GM21390 (cell line): ENCODE measurements around the gene ZNF638.

Experiments
- ATAC-seq: cut with Tn5 transposase; IDR thresholded peaks from one replicate; pipeline ENCODE4 v1.9.1; 2021; ENCODE audit not compliant: unreplicated experiment

ZNF638 gene

DNA sequence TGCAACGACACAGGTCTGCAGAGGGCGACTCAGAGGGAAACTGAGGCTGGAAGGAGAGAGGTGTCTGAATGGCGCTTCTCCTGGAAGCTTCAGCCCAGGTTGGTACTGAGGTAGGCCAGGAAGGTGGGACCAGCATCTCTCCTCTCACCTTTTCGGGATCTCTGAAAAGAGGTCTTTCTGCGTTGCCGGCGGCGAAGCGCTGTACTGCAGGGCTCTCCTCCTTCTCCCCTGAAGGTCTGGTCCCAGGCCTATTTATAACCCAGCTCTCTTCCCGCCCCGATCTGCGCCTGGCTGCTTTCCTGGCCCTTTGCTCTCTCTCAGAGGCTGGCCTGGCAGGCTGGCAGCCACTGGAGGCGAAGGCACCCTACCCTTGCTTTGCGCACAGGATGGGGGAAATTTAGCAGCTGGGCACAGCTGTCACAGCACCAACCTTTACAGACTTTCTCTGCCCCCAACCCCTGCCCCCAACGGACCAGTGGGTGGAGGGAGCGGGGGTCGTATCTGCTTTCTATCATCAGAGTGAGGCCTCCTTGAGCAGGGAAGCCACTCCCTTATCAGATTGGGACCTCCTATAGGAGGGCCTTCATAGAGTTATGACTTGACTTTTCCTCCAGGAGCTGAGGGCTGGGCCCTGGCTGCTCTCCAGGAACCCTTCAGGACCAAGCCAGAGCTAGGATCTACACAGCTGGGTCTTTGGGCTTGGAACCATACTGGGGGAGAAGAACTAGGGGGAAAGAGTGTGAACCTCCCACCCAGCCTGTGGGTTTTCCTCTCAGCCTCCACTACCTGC, 122.8 kb downstream of the ZNF638 start:
- no peak for ATAC-seq

DNA sequence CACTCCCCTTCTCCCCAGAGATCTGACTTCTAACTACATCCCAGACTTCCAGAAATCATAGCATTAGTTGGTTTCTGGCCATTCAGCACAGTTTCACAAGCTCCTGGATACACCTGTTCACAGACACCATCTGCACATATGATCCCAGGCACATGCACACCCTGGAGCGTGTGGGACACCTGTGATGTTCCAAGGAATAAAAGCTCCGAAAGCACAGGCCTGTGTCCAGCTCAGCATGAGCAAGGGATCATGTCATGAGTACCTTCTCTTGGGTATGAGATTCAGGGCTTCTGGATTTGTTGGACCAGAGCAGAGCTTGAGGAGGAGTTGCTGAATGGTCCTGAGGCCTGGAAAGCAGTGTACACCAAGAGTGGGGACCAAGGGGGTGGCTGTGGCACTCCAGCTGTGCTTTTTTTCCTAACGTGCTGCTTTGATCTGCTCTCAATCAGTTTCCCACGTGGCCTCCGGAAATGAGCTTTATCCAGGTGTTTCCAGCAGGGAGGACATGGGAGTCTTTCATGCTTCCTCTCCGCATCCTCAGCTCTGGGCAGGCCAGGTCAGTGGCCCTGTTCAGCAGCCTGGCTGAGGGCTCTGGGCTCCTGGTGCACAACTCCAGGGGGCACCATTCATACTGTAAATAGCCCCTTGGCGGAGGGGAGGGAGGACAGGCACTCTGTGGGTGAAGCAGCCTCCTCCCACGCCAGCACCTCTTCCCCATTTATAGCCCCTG, 123.6 kb downstream of the ZNF638 start:
- ATAC-seq, result no peak

DNA sequence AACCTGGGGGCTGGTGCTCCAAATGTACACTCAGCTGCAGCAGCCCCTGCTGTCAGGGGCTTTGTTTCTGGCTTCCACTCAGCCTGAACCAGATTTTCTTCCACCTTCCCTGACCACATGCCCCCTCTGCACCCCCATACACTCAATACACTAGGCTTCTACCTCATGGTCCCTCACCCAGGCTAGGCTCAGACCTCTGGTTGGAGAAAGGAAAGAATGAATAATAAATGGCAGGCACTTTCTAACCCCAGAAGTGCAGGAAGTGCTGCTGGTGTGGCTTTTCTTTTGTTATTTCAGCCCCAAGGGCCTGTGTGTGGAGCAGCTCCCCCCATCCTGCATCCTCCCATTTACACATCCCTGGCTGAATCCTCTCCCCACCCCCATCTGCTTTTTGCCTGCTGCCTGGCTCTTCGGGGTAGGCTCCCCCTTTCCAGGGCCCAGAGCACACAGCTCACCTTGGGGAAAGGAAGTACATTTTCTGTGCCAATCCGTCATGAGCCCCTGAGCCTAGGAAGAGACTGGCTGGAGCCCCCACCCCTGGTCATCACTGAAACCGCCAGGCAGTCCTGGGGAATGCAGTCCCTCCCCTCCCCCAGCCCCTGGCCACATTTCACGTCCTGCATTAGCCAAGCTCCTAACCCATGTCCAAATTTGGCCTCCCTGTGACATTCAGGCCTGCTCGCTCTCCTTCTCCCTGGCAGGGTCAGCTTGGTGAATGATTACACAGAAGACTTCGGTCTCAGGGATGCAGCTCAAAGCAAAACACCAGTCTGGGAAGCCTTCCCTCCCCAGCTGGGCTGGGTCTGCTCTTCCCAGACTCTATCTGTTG, 124.4 kb downstream of the ZNF638 start:
- no peak for ATAC-seq

DNA sequence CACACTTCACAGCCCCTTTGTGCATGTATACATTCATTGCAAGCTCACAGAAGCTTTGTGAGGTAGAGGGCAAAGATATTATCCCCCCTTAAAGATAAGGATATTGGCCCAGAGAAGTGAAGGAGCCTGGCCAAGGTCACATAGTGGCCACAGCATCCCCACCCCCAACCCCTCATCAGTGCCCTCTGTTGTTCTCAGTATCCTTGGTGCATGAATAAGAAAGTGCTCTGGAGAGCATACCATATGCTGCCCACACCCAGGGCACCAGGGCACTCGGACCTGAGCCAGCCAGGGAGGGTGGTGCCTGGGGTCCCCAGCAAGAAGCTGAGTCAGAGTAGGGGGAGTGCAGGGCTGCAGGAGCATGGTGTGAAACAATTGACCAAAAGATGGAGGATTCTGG, 125.0 kb downstream of the ZNF638 start:
- no peak for ATAC-seq

DNA sequence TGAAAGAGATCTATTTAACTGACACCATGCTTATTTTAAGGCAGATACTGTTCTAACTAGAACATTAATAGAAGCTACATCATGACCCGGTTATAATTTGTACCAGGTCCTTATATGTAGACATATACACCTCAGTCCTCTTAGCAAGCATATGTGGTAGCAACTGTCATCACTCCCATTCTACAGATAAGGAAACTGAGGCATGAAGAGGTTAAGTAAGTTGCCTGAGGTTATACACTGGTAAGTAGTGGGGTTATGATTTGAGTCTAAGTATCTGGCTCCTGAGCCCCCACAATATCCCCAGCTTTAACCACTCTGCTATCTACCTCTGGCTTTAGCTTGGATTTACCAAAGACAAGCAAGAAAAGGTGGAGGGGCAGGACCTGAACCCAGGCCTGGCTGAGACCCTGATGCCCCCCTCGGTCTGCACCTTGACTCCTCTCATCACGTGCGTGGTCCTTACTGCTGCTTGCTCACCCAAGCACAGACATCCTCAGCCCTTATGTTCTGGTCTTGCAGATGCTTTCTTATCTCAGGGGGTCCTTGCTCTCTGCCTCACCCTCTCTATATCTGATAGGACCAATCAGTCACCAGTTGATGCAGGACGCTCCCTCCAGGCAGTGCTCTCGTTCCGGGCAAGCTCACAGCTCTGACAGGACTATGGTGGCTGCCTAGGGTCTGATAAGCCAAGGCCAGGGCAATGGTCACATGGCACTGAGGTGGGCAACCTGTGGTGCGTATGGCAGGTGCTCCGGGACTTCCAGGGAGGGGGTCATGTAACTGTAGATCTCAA, 125.7 kb downstream of the ZNF638 start:
- no peak for ATAC-seq

DNA sequence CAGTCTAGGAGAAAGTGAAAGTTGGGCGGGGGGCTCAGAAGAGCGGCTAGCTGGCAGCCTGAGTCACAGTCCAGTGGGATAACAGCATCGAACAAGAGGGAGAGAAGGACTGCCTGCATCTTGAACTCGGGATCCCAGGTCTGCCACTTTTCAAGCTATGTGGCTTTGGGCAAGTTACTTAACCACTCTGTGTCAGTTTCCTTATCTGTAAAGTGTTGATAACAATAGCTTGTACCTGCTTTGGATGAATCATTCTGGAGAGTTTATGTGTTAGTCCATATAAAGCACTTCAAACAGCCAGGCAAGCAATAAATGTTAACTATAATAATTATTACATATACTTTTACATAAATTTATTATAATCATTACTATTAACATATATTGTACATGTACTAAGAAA, 126.3 kb downstream of the ZNF638 start:
- no peak for ATAC-seq

DNA sequence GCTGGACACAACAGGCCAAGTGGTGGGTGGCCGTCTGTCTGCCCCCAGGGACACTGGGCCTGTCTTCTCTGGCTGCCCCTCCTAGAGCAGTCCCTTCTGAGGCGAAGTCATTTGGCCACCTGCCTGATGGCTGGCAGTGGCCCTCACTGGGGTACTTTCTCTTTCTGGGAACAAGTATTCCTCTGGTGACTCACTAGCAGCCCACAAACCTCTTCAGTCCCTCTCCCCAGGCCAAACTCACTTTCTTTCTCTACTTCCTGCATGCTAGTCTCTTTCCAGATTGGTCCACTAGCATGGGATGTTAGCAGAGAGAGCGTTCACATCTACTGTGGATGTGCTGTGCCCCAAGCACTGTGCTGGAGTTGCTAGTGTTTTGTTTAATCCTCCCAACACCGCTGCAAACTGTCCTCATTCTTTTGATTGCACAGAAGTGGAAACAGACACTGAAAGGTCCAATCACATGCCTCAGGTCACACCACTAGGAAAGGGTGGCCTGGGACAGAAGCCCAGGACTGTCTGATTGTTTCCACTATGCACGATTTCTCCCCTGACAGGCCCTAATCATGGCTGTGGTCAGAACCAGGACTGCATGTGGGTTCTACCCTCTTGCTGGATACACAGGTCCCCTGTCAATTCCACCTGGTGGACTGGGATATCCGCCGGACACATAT, 127.0 kb downstream of the ZNF638 start:
- ATAC-seq, result no peak

DNA sequence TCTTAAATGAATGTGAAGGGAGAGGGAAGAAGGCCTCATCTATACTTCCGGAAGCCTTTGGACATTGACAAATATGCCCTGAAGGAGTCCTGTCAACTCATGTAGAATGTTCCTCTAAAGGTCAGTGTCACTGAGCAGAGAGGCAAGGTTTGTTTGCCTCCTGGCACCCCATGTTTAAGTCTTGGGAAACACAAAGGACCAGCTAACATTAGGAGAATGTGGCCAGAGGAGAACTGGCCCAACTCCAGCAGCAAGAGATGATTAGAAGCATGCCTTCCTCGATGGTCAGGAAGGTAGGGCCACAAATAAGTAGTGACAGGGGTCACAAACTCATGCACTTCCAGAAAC, 127.5 kb downstream of the ZNF638 start:
- no peak for ATAC-seq

DNA sequence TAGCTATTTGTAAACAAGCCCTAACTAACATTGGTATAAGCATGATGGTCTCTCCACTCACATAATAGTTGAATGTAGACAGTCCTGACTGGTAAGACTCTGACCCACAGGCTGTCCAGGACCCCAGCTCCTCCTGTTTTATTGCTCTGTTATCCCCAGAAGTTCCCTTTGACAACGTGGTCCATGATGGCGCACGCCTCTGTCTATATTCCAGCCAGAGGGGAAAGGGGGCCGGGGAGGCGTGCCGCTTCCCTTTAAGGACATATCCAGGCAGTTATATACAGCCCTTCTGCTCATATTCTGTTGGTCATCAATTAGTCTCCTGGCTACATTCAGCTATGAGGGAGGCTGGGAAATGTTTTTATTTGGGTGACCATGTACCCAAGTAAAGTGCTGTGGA, 128.5 kb downstream of the ZNF638 start:
- no peak for ATAC-seq

DNA sequence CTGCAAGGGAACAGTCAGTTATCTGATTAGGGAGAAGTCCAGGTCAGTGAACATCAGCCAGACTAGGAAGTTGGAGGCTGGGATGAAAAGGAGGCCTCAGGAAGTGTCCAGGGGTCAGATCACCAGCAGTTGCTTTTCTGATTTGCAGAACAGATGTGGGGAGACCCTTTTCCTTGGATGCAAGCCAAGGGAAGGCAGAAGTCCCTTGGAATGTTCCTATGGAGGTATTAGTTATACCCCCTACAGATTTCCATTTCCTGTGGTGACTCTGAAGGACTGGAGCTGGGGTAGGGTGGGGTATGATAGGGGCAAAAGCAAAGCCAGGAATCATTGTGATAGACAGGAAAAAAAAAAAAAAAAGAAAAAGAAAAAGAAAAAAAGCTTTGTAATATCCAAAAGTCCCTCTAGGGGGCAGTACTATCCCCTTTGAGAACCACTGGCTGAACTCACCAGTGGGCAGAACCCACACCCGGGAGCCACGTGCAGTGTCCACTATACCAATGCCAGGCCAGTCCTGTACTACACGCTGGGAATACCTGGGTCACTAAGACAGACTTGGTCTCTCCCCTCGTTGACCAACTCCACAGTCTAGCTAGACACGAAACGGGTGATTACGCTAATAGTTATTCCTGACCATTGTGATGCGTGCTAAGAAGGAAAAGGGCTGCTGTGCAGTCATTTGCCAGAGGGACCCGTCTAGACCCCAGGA, 129.2 kb downstream of the ZNF638 start:
- no peak for ATAC-seq

DNA sequence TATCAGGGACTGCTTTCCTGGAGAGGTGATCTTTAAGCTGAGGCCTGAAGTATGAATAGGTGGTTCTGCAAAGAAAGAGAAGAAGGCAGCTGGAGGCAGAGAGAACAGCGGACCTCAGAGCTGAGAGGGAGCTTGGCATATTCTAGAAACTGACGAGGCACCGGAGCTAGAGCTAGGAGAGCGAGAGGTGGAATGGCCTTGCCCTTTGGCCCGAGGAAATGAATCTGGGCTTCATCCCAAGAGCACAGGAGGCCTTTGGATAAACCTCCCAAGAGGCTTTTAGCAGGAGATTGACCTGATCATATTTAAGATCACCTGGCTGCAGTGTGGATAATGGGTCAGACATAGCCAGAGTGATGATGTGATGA, 129.7 kb downstream of the ZNF638 start:
- ATAC-seq, result no peak

DNA sequence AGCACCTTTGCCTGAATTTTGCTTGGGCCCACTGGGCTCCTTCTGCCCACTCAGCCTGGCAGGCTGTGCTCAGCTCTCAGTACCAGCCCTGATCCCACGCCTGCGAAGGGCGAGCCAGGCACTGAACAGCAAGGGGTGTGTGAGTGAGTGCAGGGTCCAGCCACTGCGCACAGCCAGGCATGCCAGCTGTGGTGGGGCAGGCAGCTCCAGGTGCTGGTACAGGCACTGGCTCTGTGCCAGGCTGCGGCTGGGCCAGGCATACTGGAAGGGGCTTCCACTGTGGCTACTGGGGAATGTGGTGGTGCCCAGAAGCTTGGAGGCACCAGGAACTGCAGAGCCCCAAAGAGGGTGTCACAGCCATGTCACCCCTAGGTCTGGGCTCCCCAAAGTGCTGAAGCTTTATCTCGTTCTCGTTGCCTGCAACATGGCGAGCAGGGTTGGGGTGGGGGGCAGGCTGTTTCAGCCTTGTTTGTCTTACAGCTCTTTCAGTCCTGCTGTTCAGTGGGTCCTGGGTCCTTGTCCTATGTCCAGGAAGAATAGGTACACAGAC, 130.5 kb downstream of the ZNF638 start:
- ATAC-seq, result no peak

DNA sequence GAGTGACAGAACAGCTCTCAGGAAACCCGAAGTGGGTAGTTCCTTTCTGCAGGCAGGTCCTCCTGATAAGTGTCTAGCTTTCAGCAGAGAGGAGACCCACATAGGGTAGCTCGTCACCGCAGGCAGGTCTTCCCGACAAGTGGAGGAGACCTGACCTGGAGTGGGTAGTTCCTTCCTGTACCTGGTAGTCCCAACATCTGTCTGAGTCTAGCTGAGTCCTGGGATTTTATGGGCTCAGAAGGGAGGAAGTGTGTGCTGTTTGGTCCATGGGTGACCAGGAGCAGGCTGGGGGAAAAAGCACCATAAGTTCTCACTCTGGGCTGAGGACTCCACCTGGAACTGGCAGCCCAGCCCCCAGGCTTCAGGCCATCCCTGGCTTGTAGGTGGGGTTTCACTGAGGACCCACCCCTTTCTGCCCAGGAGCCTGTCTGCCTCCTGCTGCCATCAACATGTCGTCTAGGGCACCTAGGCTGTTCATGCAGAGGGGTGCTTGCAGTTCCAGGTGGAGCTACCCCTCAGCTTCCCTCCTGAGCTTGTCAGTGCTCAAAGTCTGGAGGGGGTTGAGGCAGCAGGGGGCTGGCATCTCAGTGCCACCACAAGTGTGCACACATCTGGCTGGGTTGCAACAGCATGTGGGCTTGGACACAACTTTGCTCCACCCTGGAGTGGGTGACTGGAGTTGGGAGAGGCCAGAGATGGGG, 131.2 kb downstream of the ZNF638 start:
- no peak for ATAC-seq

DNA sequence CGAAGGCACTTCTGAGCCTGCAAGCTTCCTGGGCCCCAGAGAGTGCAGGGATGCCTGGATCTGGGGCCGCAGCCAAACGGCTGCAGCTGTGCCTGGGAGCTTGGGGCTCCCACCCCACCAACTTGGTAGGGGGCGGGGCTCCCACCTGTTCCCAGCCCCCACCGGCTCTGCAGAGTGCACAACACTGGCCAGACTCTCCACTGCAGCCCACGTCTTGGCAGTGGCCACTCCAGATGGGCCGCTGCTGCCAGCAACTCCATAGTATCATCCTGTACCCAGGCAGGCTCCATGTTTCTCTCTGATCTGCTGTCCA, 131.7 kb downstream of the ZNF638 start:
- no peak for ATAC-seq

DNA sequence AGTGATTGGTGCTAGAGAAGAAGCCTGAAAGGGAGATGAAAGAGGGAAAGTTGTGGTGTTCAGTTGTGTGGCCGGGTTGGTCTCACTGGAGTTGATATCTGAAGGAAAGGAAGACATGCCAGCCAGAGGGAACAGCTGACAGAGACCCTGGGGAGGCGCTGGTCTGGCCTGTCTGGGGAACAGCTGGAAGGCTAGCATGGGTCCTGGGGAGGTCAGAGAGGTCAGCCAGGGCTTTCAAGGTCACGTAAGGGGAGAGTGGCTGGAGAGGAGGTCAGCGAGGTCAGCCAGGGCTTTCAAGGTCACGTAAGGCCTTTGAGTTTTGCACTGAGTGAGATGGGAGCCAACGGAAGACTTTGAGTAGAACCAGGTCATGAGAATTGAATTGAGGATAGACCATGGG, 132.8 kb downstream of the ZNF638 start:
- ATAC-seq, result no peak

DNA sequence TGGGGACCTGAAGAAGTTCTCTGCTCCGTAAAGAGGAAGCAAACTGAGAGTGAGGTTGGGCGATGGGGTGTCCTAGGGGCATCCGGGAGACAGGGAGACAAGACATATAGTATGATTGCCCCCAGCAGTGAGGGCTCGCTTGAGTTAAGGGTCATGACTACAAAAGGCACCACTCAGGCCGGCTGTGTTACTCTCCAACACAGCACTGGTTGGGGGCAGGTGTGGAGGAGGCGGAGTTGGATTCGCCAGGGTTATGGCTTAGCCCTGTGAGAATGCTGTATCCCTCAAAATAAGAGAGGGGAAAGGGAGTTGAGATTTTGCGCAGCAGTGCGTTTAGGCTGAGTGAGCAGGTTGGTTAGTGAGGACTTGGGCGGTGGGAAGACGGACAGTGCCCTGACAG, 133.8 kb downstream of the ZNF638 start:
- no peak for ATAC-seq

DNA sequence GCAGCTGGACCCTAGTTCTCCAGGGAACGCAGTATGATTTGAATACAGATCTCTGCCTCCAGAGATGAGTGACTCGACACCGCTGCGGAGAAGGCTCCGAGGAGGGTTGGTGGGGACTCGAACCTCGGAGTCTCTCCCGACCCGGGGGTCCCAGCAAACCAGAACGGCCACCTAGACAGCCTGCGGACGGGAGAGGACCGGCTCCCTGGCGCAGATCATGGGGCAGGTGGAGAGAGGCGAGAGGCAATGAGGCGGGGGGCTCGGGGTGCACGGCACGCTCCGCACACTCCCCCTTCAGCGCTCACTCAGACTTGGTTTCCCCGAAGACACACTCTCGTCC, 134.3 kb downstream of the ZNF638 start:
- ATAC-seq, result no peak

DNA sequence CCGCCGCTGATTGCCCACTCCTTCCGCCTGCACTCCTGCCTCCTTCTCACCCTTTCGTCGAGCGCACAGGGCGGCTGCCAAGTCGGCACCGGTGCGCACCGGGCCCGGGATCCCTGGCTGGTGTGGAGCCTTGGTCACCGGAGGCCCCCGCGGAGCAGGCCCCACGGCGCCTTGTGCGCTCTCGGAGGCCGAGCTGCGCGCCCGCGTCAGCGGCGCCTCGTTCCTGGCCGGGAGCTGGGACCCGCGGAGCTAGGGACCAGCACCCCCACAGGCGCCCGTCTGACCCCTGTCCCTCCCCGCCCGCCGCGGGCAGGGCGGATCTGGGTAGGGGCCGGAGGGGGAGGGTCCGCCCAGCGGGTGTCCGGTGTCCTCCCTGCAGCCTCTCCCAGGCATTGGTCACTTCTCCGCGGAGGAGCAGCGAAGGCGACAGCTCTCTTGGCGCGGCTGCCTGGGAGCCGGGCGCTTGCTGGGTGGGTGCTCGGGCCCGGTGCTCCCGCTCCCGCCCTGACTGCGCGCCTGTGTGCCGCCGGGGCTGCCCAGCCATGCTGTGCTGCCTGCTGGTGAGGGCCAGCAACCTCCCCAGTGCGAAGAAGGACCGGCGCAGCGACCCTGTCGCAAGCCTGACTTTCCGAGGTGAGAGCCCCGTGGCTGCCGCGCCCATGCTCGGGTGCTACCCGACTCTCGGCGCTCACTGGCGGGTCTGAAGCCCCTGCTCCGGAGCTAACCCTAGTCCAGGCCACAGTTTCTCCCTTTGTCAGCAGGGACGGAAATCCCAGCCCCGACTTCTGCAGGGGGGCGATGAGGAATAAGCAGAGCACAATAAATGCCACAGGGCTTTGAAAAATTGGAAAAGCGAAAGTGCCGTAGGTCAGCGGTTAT, 135.0 kb downstream of the ZNF638 start:
- ATAC-seq, result no peak
